ENCODE results near the gene SHC2.

The SHC2 gene

GRCh38 chr19:439167-439900, 21.5 kb downstream of the SHC2 start:
- Histone ChIP-seq H3K36me3 (ENCODE audit: insufficient read depth, low read length) (peaks cover under 1% of the 10 kb centered on the region; the same call in 1 of the 2 replicates), H3K9ac (ENCODE audit: insufficient read length) (no peak overlapping the region), H3K4me3 (no peak overlapping the region), H3K27ac (no peak overlapping the region), H3K9me3 (ENCODE audit: low read depth, low read length) (no peaks in the 10 kb centered on the region)
- no peak for DNase-seq (ENCODE audit: low read depth, low spot score)
- TF ChIP-seq POLR2AphosphoS5 (IDR thresholded peaks at IDR 0.05; ENCODE audit: borderline replicate concordance, low read depth, low read length) (no peak), EZH2 (IDR thresholded peaks at IDR 0.05) (no peak), FOXP2 (optimal IDR thresholded peaks at IDR 0.05; ENCODE audit: control extremely low read depth, extremely low read length, insufficient read depth) (no peak)

GRCh38 chr19:438416-438958, 22.3 kb downstream of the SHC2 start:
- Histone ChIP-seq H3K9ac (ENCODE audit: insufficient read length) (no peak overlapping the region), H3K27ac (no peak overlapping the region), H3K36me3 (ENCODE audit: insufficient read depth, low read length) (peaks cover 3% of the 10 kb centered on the region; the same call in 1 of the 2 replicates), H3K4me3 (no peak overlapping the region), H3K9me3 (ENCODE audit: low read depth, low read length) (no peaks in the 10 kb centered on the region)
- TF ChIP-seq EZH2 (IDR thresholded peaks at IDR 0.05): no peak
- TF ChIP-seq FOXP2 (optimal IDR thresholded peaks at IDR 0.05; ENCODE audit: control extremely low read depth, extremely low read length, insufficient read depth): no peak
- TF ChIP-seq POLR2AphosphoS5 (IDR thresholded peaks at IDR 0.05; ENCODE audit: borderline replicate concordance, low read depth, low read length): no peak
- no peak for DNase-seq (ENCODE audit: low read depth, low spot score)

- Histone ChIP-seq H3K27ac (no peak overlapping the region), H3K36me3 (ENCODE audit: insufficient read depth, low read length) (peaks cover 3% of the 10 kb centered on the region; the same call in 1 of the 2 replicates), H3K9ac (ENCODE audit: insufficient read length) (no peak overlapping the region), H3K4me3 (no peak overlapping the region), H3K9me3 (ENCODE audit: low read depth, low read length) (no peaks in the 10 kb centered on the region)
- no peak for TF ChIP-seq EZH2 (IDR thresholded peaks at IDR 0.05)
- no peak for TF ChIP-seq FOXP2 (optimal IDR thresholded peaks at IDR 0.05; ENCODE audit: control extremely low read depth, extremely low read length, insufficient read depth)
- no peak for TF ChIP-seq POLR2AphosphoS5 (IDR thresholded peaks at IDR 0.05; ENCODE audit: borderline replicate concordance, low read depth, low read length)
- DNase-seq (ENCODE audit: low read depth, low spot score): no peak
Observed at GRCh38 chr19:437041-437440, 23.8 kb downstream of the SHC2 start.

- H3K9me3 ChIP-seq (ENCODE audit: low read depth, low read length): no peaks in the 10 kb centered on the region
- no peak overlapping the region for H3K9ac ChIP-seq (ENCODE audit: insufficient read length)
- DNase-seq (ENCODE audit: low read depth, low spot score): no peak
- H3K36me3 ChIP-seq (ENCODE audit: insufficient read depth, low read length): peaks cover 3% of the 10 kb centered on the region; the same call in 1 of the 2 replicates
- no peak overlapping the region for H3K4me3 ChIP-seq
- H3K27ac ChIP-seq: no peak overlapping the region
- TF ChIP-seq FOXP2 (optimal IDR thresholded peaks at IDR 0.05; ENCODE audit: control extremely low read depth, extremely low read length, insufficient read depth) (no peak), POLR2AphosphoS5 (IDR thresholded peaks at IDR 0.05; ENCODE audit: borderline replicate concordance, low read depth, low read length) (no peak), EZH2 (IDR thresholded peaks at IDR 0.05) (no peak)
Observed at GRCh38 chr19:436413-436950, 24.4 kb downstream of the SHC2 start.

- TF ChIP-seq POLR2AphosphoS5 (IDR thresholded peaks at IDR 0.05; ENCODE audit: borderline replicate concordance, low read depth, low read length) (no peak), FOXP2 (optimal IDR thresholded peaks at IDR 0.05; ENCODE audit: control extremely low read depth, extremely low read length, insufficient read depth) (no peak), EZH2 (IDR thresholded peaks at IDR 0.05) (no peak)
- DNase-seq (ENCODE audit: low read depth, low spot score): no peak
- Histone ChIP-seq H3K9ac (ENCODE audit: insufficient read length) (no peak overlapping the region), H3K4me3 (no peak overlapping the region), H3K36me3 (ENCODE audit: insufficient read depth, low read length) (peaks cover 3% of the 10 kb centered on the region; the same call in 1 of the 2 replicates), H3K27ac (no peak overlapping the region), H3K9me3 (ENCODE audit: low read depth, low read length) (no peaks in the 10 kb centered on the region)
Observed at GRCh38 chr19:435707-436412, 25.0 kb downstream of the SHC2 start.

- Histone ChIP-seq H3K27ac (no peak overlapping the region), H3K9me3 (ENCODE audit: low read depth, low read length) (no peaks in the 10 kb centered on the region), H3K9ac (ENCODE audit: insufficient read length) (no peak overlapping the region), H3K4me3 (no peak overlapping the region), H3K36me3 (ENCODE audit: insufficient read depth, low read length) (peaks cover 3% of the 10 kb centered on the region; the same call in 1 of the 2 replicates)
- DNase-seq (ENCODE audit: low read depth, low spot score): no peak
- no peak for TF ChIP-seq POLR2AphosphoS5 (IDR thresholded peaks at IDR 0.05; ENCODE audit: borderline replicate concordance, low read depth, low read length)
- TF ChIP-seq FOXP2 (optimal IDR thresholded peaks at IDR 0.05; ENCODE audit: control extremely low read depth, extremely low read length, insufficient read depth): no peak
- TF ChIP-seq EZH2 (IDR thresholded peaks at IDR 0.05): no peak
Observed at GRCh38 chr19:435056-435706, 25.7 kb downstream of the SHC2 start.

- H3K4me3 ChIP-seq: no peak overlapping the region
- no peak overlapping the region for H3K27ac ChIP-seq
- H3K9me3 ChIP-seq (ENCODE audit: low read depth, low read length): no peaks in the 10 kb centered on the region
- TF ChIP-seq FOXP2 (optimal IDR thresholded peaks at IDR 0.05; ENCODE audit: control extremely low read depth, extremely low read length, insufficient read depth) (no peak), POLR2AphosphoS5 (IDR thresholded peaks at IDR 0.05; ENCODE audit: borderline replicate concordance, low read depth, low read length) (no peak), EZH2 (IDR thresholded peaks at IDR 0.05) (no peak)
- peaks cover 3% of the 10 kb centered on the region; the same call in 1 of the 2 replicates for H3K36me3 ChIP-seq (ENCODE audit: insufficient read depth, low read length)
- no peak for DNase-seq (ENCODE audit: low read depth, low spot score)
- H3K9ac ChIP-seq (ENCODE audit: insufficient read length): no peak overlapping the region
Observed at GRCh38 chr19:434152-434960, 26.5 kb downstream of the SHC2 start.

Measured in SK-N-MC (cell line).